HepG2 (cell line): ENCODE data around the gene CYTH1. TPM values are rescaled to one million over a fixed set of nuclear protein-coding genes. Genes with fewer than 3 reads are reported as not detected.

Experiments used
- HIVEP1 ChIP-seq: sonication (generic); formaldehyde crosslinking; IDR thresholded peaks from 2 replicates; pipeline ENCODE4 v1.4.0; 2020; ENCODE audit warnings: mild to moderate bottlenecking, missing genetic modification reagents
- KLF12 ChIP-seq: sonication (generic); formaldehyde crosslinking; IDR thresholded peaks from 2 replicates; pipeline ENCODE4 v1.4.0; 2020; ENCODE audit warnings: missing genetic modification reagents, borderline replicate concordance
- PAXIP1 ChIP-seq: sonication (generic); formaldehyde crosslinking; conservative IDR thresholded peaks from 2 replicates; pipeline ENCODE4 v1.4.0; 2020; ENCODE audit warnings: mild to moderate bottlenecking, missing genetic modification reagents, moderate library complexity
- RFX5 ChIP-seq: IDR thresholded peaks from 2 replicates; pipeline ENCODE4 v1.6.1; 2011; ENCODE audit warnings: low read depth, low read length, improper control_type of control experiment
- TMF1 ChIP-seq: sonication (generic); formaldehyde crosslinking; IDR thresholded peaks from 2 replicates; pipeline ENCODE4 v1.8.1; 2022; ENCODE audit warnings: low read depth, missing genetic modification reagents
- ZKSCAN5 ChIP-seq: sonication (generic); formaldehyde crosslinking; IDR thresholded peaks from 2 replicates; pipeline ENCODE4 v1.5.1; 2020; ENCODE audit warnings: mild to moderate bottlenecking, missing genetic modification reagents
- ZMYM2 ChIP-seq: sonication (generic); formaldehyde crosslinking; IDR thresholded peaks from 2 replicates; pipeline ENCODE4 v1.8.0; 2022; ENCODE audit warnings: mild to moderate bottlenecking, missing genetic modification reagents
- ZNF17 ChIP-seq: sonication (generic); formaldehyde crosslinking; IDR thresholded peaks from 2 replicates; pipeline ENCODE4 v1.5.0; 2020; ENCODE audit warnings: mild to moderate bottlenecking, missing genetic modification reagents
- ZNF225 ChIP-seq: sonication (generic); formaldehyde crosslinking; IDR thresholded peaks from 2 replicates; pipeline ENCODE4 v1.4.0; 2020; ENCODE audit warnings: mild to moderate bottlenecking, missing genetic modification reagents
- ZNF280B ChIP-seq: sonication (generic); formaldehyde crosslinking; IDR thresholded peaks from 2 replicates; pipeline ENCODE4 v1.5.0; 2020; ENCODE audit warnings: missing genetic modification reagents, mild to moderate bottlenecking, borderline replicate concordance
- ZNF280D ChIP-seq: sonication (generic); formaldehyde crosslinking; IDR thresholded peaks from 2 replicates; pipeline ENCODE4 v1.5.1; 2020; ENCODE audit warnings: mild to moderate bottlenecking, missing genetic modification reagents
- ZNF414 ChIP-seq: sonication (generic); formaldehyde crosslinking; IDR thresholded peaks from 2 replicates; pipeline ENCODE4 v1.5.0; 2020; ENCODE audit warnings: missing genetic modification reagents
- ZNF609 ChIP-seq: sonication (generic); formaldehyde crosslinking; IDR thresholded peaks from 2 replicates; pipeline ENCODE4 v1.4.0; 2020; ENCODE audit warnings: mild to moderate bottlenecking, missing genetic modification reagents, borderline replicate concordance
- ZNF644 ChIP-seq: IDR thresholded peaks from 2 replicates; pipeline ENCODE4 v1.6.1; 2016; ENCODE audit warnings: low read depth
- polyA plus RNA-seq, 8 experiments: library from polyadenylated mRNA; depleted of rRNA in 3 of 8; stranded (reverse) in 7 of 8; unstranded in 1 of 8; fragments of >200 nt; fragmentation: Illumina TruSeq in 4 of 8; extraction: Trizol in 4 of 8; gene quantifications; 2 replicates each; pipeline versions ENCODE4 v1.2.1 to v1.2.3, GENCODE V29; 2011 to 2016; ENCODE audit warnings: low read depth in 4 of 8, missing spikeins in 1 of 8, mixed read lengths in 1 of 8; ENCODE audit not compliant: insufficient read depth in 1 of 8
- total RNA-seq, 5 experiments: library from RNA; depleted of rRNA; stranded (reverse); fragments of >200 nt; fragmentation: Illumina TruSeq; extraction: Trizol; gene quantifications; 2 replicates each; pipeline ENCODE4 v1.2.3, GENCODE V29; 2016; ENCODE audit warnings: low read depth in 1 of 5

CYTH1 gene
- total and polyA plus RNA-seq, 2 of the 13 experiments (the other 11 are each of a cell fraction or from before 2014, with no cell fraction given), result 20.1 to 48.9 TPM

GRCh38 chr17:78748730-78749317 is 33.2 kb downstream of the CYTH1 start (continued):
- TF ChIP-seq PAXIP1 (CRISPR knock-in tag) (peak; percentile 85; the same call in 1 of the 2 replicates), TMF1 (peak; percentile 83; the same call in 1 of the 2 replicates), ZNF414 (CRISPR knock-in tag) (0 out of 2 replicates have a peak, but pooled peaks have one; percentile 75), KLF12 (CRISPR knock-in tag) (0 out of 2 replicates have a peak, but pooled peaks have one; percentile 81), ZNF17 (CRISPR knock-in tag) (0 out of 2 replicates have a peak, but pooled peaks have one; percentile 49), ZNF225 (CRISPR knock-in tag) (peak; percentile 56; the same call in 1 of the 2 replicates), ZNF280B (CRISPR knock-in tag) (peak; percentile 82; the same call in 1 of the 2 replicates), HIVEP1 (CRISPR knock-in tag) (0 out of 2 replicates have a peak, but pooled peaks have one; percentile 22), ZMYM2 (CRISPR knock-in tag) (peak; percentile 84), ZKSCAN5 (0 out of 2 replicates have a peak, but pooled peaks have one; percentile 36), ZNF644 (CRISPR knock-in tag) (0 out of 2 replicates have a peak, but pooled peaks have one; percentile 73), RFX5 (no peak), ZNF609 (CRISPR knock-in tag) (peak; percentile 80; the same call in 1 of the 2 replicates), ZNF280D (CRISPR knock-in tag) (peak; percentile 74)
